Hematopoietic multipotent progenitor cell treated with erythropoietin and hydrocortisone succinate and interleukin-3 and kit ligand, for 15 days (in vitro differentiated cells): ENCODE data around the gene SPPL2B.

Source experiments
- DNase-seq: peaks from one replicate; pipeline ENCODE4 v3.0.0-alpha.2; 2015; ENCODE audit warnings: low spot score

Gene SPPL2B

GRCh38 chr19:2300533-2300932 is 28.0 kb upstream of the SPPL2B start:
- DNase-seq: no peak

GRCh38 chr19:2302319-2303210 is 25.9 kb upstream of the SPPL2B start:
- DNase-seq: no peak

DNA sequence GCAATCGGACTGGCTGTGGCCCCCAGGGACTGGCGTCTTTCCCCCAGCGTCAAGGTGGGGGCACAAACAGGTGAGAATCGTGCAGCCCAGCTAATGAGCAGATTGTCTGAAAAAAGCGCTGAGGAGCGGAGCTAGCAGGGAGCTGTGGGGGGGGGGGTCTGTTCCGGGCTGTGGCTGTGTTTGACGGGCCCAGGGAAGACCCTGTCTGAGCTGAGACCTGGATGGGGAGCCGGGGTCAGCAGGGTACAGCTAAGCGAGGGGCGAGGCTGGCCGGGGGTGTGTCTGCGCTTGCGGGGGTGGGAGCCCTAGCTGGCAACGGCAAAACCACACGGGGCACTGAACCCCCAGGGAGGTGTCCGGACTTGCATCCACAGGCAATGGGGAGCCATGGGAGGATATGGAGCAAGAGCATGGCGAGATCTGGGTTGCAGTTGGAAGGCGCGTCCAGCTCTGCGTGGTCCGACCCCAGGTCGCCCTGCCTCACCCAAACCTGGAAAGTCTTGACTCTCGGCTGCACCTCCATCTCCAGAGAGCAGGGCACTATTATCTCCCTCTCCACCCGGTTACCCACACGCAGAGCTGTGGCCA is 25.2 kb upstream of the SPPL2B start:
- no peak for DNase-seq

GRCh38 chr19:2305452-2306280 is 22.8 kb upstream of the SPPL2B start:
- DNase-seq: no peak

GRCh38 chr19:2306281-2306806 is 22.1 kb upstream of the SPPL2B start:
- no peak for DNase-seq

GRCh38 chr19:2306971-2307370 is 21.5 kb upstream of the SPPL2B start:
- DNase-seq: no peak

- no peak for DNase-seq
These were observed 20.9 kb upstream of the SPPL2B start for GRCh38 chr19:2307518-2308012.

- DNase-seq: no peak
These were observed 20.3 kb upstream of the SPPL2B start, which contains the start of gene LINGO3 for GRCh38 chr19:2308114-2308556. LINGO3 (minus strand) TSS chr19:2308154; CDS start chr19:2291776, 16,378 bp downstream.

GRCh38 chr19:2309734-2310362 is 18.6 kb upstream of the SPPL2B start:
- no peak for DNase-seq

DNA sequence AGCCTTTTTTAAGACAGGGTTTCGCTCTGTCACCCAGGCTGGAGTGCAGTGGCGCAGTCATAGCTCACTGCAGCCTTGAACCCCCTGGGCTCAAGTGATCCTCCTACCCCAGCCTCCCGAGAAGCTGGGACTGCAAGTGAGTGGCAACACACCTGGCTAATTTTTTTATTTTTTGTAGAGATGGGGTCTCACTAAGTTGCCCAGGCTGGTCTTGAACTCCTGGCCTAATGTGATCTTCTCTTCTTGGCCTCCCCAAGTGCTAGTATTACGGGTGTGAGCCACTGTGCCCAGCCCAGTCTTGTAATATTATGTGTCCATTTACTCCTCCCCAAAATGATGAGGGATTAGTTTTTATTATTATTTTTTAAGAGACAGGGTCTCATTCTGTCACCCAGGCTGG is 17.4 kb upstream of the SPPL2B start:
- DNase-seq: no peak

DNA sequence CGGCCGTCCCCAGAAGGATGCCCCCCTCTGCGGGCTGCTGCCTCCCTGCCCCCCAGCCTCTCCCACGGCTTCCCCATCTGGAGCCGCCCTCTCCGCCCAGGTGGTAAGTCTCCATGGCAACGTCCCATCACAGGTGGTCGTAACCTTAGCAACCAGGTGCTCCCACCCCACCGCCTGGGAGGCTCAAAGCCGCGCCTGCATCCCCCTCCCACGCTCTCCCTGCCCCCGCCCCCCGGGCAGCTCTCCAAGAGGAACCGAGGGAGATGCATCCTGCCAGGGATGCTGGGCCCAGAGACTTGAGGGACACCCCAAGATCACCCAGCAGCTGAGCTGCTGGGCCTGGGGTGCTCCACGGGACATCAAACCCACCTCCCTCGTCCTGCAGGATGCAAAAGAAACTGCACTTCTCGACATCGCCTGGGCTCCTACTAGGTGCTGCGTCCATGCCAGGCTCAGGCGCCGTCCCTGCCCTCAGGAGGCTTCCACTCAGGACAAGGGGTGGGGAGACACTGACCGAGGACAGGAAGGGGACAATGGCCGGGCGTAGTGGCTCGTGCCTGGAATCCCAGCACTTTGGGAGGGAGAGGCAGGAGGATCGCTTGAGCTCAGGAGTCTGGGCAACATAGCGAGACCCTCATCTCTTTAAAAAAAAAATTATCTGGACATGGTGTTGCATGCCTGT is 15.5 kb upstream of the SPPL2B start:
- no peak for DNase-seq

DNA sequence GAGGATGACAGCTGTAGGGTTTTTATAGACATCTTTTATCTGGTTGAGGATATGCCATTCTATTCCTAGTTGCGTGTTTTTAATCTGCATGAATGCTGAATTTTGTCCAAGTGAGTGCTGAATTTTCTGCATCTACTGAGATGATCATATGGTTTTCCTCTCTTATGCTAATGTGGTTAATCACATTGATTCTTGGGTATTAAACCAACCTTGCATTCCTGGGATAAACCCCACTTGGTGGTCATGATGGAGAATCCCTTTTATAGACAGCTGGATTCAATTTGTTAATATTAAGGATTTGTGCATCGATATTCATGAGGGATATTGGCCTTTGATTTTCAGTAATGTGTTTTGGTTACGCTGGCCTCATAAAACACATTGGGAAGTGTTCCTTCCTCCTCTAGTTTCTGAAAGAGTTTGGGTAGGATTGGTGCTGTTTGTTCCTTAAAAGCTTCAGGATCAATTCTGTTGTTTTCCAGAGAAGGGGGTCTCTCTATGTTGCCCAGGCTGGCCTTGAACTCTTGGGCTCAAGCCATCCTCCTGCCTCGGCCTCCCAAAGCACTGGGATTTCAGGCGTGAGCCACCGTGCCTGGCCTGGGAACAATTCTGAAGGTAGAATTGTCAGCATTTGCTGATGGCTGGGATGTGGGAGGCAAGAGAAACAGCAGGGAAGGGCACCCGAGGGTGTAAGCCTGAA is 13.2 kb upstream of the SPPL2B start:
- DNase-seq: no peak

DNA sequence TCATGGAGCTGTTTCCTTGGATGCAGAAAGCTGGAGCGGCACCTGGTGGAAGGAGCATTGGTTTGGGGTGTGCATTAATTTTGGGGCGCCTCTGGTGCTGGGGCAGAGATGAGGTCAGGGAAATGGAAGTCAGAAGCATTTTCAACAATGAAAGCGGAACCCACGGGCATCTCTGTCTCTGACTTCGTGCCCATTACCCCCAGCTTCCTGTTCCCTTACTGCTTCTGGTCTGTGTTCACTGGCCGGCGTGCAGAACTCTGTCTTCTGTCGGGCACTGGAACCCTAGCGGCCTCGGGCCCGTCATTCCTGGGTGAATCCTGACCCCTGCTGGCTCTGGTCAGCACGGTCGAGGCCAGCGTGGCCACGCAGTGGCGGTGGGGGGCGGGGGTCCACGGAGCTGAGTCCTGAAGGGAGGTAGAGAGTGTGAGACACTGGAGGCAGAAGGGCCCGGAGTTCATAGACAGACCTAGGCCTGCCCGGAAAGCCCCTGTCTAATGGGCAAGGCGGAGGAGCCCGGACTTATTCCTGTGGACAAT is 12.6 kb upstream of the SPPL2B start:
- DNase-seq: no peak

GRCh38 chr19:2317300-2317699 is 11.2 kb upstream of the SPPL2B start:
- no peak for DNase-seq

GRCh38 chr19:2317756-2318155 is 10.7 kb upstream of the SPPL2B start:
- DNase-seq: no peak

- no peak for DNase-seq
These were observed 9.6 kb upstream of the SPPL2B start for GRCh38 chr19:2318923-2319322.

DNA sequence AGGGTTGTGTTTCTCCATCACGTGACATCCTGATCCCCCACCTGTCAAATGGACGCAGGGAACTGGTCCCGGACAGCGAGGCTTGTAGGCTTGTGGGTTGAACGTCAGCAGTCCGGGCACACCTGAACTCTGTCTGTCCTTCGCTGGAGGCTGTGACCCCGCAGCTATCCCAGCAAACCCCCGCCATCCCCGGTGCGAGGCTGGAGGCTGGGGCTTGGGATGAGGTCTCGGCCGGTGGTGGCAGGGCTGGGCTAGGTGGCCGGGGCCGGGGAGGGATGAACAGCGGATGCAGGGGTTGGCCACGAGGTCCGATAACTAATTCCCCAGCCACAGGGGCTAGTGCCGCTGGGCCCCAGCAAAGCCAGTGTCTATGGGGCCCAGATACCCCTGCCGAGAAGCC is 8.9 kb upstream of the SPPL2B start:
- no peak for DNase-seq

- no peak for DNase-seq
These were observed 8.4 kb upstream of the SPPL2B start for GRCh38 chr19:2320049-2320448.

DNA sequence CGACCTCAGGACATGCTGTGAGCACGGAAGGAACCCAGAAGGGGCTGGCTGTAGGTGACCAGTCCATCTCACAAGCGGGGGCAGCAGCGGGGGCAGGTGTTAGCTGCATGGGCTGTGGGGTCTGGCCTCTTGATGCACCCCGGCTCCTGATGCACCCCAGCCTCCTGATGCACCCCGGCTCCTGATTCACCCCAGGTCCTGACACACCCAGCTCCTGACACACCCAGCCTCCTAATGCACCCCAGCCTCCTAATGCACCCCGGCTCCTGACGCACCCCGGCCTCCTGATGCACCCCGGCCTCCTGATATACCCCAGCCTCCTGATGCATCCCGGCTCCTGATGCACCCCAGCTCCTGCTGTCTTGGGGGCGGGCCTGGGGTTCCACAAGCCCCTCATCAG is 7.5 kb upstream of the SPPL2B start:
- DNase-seq: no peak
